Iris pigment epithelial cell (primary cell): Measurements from ENCODE around the gene KMT2B.
"Not testable (repeated sequence)": the region's sequence is repeated elsewhere in the genome, so short reads cannot be mapped to it uniquely, and the experiment has no call there.

Experiments used
- DNase-seq: peaks from one replicate; pipeline ENCODE4 v3.0.0-alpha.2; 2011; ENCODE audit warnings: low read depth

Gene KMT2B

GRCh38 chr19:35717665-35718344 lies at the start of gene KMT2B:
Gene KMT2B (plus strand): TSS chr19:35718003. CDS start chr19:35718019, 16 bp downstream.
- DNase-seq = no peak

- DNase-seq = no peak
Measured at GRCh38 chr19:35669566-35669965, 48.2 kb upstream of the KMT2B start.

GRCh38 chr19:35669974-35670373 lies 47.8 kb upstream of the KMT2B start:
- no peak for DNase-seq

GRCh38 chr19:35670686-35671085 lies 47.1 kb upstream of the KMT2B start:
- DNase-seq = no peak

GRCh38 chr19:35671818-35672217 lies 46.0 kb upstream of the KMT2B start:
- DNase-seq = peak; percentile 45

- peak; percentile 77 for DNase-seq
Measured at GRCh38 chr19:35673121-35673804, 44.5 kb upstream of the KMT2B start.

DNA sequence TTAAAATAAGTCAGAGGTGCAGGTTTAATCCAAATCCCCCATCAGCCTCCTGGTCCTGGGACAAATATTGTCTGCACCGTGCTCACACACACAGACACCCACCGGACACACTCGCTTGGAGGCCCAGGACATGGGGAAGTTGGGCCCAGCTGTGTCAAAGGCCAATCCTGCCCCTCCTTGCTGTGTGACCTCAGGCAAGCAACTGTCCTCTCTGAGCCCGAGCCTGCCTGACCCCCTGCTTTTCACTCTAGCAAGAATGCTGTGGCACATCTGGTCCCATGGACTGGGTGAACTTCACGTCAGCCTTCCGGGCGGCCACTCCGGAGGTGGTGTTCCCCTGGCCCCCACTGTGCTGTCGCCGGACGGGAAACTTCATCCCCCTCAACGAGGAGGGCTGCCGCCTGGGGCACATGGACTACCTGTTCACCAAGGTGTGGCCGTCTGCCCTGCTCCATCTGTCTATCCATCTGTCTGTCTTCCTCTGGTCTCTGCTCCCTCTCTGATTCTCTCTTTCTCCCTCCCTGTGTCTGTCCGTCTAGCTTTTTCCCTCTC lies 42.1 kb upstream of the KMT2B start:
- DNase-seq = no peak

DNA sequence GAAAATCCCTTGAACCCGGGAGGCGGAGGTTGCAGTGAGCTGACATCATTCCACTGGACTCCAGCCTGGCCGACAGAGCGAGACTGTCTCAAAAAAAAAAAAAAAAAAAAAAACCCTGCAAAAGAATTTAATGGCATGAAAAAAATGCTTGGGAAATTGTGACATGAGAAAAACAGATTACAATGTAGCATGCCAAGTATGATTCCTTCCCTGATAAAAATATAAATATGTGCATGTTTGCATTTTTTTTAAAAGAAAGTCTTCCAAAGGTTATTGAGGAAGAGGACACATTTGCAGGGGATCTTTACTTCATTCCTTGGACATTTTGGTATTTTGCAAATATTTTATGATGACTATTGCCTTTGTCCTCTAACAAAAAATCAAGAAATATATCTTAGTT lies 28.0 kb upstream of the KMT2B start:
- DNase-seq = peak; percentile 5

GRCh38 chr19:35691106-35691505 lies 26.7 kb upstream of the KMT2B start:
- DNase-seq = not testable (repeated sequence)

GRCh38 chr19:35692010-35692409 lies 25.8 kb upstream of the KMT2B start:
- no peak for DNase-seq

GRCh38 chr19:35693422-35693821 lies 24.4 kb upstream of the KMT2B start:
- DNase-seq = no peak

DNA sequence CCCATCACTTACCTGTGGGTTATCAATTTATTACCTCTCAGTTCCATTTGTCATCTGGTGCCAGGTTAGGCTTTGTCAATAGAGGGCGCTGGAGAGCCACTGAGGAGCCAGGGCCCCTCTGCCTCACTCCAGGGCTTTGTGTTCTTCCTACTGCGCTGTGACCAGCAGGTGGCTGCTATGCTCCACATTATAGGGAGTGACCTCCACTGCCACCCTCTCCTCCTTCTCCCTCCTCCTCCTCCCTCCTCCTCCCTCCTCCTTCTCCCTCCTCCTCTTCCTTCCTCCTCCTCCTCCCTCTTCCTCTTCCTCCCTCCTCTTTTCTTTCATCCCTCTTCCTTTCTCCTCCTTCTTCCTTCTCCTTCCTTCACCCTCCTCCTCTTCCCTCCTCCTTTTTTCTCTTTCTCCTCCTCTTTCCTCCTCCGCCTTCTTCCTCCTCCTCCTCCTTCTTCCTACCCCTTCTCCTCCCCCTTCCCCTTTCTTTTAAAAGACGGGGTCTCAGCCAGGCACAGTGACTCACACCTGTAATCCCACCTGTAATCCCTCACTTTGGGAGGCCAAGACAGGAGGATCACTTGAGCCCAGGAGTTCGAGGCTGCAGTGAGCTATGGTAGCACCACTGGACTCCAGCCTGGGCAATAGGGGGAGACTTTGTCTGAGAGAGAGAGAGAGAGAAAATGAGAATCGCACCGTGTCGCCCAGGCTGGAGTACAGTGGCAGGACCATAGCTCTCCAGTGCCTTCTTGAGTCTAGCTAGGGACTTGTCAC lies 23.8 kb upstream of the KMT2B start:
- peak; percentile 69 for DNase-seq

DNA sequence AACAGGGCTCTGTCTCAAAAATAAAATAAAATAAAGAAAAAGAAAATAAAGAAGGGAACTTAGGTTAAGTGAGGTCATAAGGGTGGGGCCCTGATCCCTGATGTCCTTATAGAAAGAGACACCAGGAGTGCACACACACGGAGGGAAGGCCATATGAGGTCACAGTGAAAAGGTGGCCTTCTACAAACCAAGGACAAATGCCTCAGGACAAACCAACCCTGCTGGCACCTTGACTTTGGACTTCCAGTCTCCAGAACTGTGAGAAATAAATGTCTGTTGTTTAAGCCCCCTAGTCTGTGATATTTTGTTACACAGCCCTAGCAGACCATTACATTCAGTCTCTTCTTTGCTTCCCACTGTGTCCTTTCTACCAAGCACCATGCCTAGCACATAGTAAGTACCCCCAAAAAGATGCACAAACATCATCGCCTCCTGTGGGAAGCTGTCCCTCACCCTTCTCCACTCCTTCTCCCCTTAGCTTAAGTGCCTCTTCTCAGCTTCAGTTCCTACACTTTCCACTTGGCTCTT lies 21.8 kb upstream of the KMT2B start:
- DNase-seq = no peak

GRCh38 chr19:35696835-35697234 lies 21.0 kb upstream of the KMT2B start:
- DNase-seq = no peak

GRCh38 chr19:35702223-35703012 lies 15.4 kb upstream of the KMT2B start:
- peak; percentile 99 for DNase-seq

DNA sequence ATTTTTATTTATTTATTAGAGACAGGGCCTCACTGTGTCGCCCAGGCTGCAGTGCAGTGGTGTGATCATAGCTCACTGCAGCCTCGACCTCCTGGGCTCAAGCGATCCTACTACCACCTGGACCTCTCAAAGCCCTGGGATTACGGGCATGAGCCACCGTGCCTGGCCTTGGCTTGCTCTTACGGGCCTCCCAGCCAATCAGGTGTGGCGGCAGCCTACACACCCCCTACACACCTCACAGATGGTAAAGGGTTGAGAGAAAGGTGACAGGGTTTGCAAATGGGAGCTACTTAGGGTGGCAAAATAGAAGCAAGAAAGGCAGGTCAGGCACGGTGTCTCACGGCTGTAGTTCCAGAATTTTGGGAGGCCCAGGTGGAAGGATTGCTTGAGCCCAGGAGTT lies 14.5 kb upstream of the KMT2B start:
- no peak for DNase-seq

GRCh38 chr19:35704218-35704617 lies 13.6 kb upstream of the KMT2B start, which contains the start of gene ZBTB32:
Gene ZBTB32 (plus strand): TSS chr19:35704558. CDS start chr19:35714627, 10,069 bp downstream.
- DNase-seq = peak; percentile 75

- DNase-seq = no peak
Measured at GRCh38 chr19:35708391-35708790, 9.4 kb upstream of the KMT2B start.

DNA sequence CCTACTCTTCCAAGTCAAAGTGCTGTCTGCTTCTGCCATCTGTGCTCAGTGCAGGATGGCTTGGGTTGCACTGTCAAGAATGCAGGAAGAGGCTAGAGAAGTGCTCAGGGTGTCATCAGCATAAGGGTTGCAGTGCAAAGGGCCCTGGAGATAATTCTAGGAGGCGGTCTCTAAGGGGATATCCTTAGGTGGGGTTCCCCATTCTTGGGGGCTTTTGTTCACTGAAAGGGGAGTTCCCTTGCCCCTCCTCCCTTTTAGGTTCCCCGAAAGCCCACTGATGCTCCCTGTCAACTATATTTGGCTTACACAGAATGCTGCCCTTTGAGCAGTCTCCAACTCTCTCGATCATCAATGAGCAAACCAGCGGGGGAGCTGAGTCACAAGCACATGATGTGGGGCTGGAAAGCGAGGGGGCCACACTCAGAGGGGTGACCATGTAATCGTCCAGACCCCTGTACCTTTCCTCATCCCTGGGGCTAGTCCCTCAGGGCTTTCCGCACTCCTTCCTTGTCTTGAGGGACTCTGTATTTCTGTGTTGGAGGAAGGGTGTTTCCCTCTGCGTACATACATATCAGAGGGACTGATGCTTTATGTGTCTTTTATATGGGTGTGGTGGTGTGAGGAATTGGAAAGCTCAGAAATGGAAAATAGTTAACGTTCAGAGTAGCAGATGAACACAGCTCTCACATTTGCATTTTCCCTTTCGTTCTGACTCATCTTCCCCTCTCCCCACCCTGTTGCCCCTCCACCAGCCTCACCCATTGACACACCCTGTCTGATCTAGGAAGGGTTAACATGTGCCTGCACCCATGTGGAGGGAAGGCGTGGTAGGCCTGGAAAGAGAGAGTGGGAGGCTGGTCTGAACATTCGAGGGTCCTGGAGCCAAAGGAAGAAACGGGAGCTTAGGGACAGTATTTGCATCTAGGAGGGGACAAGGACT lies 6.7 kb upstream of the KMT2B start:
- no peak for DNase-seq
